Measurements from ENCODE around the gene MYO15B. TPM values are rescaled to one million over a fixed set of nuclear protein-coding genes. Genes with fewer than 3 reads are reported as not detected.

MYO15B gene
- total RNA-seq, 1 donor from 2014 or later: 5.4 TPM

DNA sequence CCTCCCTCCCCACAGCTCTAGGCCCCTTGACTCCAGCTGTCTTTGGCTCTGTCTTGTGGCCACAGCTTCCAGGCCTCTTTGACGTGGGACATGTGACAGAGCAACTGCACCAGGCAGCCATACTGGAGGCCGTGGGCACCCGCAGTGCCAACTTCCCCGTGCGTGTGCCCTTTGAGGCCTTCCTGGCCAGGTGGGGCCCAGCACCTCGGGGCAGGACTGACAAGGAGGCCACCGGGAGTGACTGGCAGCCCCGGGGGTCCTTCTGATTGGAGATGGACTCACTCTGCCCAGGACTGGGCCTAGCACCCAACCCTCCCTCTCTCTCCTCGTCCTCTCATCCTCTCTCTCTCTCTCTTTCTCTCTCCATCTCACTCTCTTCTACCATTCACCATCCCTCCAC, 15.5 kb downstream of the MYO15B start:
- no peak for DNase-seq (ENCODE audit: low read depth)
- TF ChIP-seq, protein P1, sequence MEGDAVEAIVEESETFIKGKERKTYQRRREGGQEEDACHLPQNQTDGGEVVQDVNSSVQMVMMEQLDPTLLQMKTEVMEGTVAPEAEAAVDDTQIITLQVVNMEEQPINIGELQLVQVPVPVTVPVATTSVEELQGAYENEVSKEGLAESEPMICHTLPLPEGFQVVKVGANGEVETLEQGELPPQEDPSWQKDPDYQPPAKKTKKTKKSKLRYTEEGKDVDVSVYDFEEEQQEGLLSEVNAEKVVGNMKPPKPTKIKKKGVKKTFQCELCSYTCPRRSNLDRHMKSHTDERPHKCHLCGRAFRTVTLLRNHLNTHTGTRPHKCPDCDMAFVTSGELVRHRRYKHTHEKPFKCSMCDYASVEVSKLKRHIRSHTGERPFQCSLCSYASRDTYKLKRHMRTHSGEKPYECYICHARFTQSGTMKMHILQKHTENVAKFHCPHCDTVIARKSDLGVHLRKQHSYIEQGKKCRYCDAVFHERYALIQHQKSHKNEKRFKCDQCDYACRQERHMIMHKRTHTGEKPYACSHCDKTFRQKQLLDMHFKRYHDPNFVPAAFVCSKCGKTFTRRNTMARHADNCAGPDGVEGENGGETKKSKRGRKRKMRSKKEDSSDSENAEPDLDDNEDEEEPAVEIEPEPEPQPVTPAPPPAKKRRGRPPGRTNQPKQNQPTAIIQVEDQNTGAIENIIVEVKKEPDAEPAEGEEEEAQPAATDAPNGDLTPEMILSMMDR (conservative IDR thresholded peaks at IDR 0.05; ENCODE audit: low read depth, low read length): no peak
- H3K4me3 ChIP-seq (ENCODE audit: low read depth, low read length): no peak overlapping the region

DNA sequence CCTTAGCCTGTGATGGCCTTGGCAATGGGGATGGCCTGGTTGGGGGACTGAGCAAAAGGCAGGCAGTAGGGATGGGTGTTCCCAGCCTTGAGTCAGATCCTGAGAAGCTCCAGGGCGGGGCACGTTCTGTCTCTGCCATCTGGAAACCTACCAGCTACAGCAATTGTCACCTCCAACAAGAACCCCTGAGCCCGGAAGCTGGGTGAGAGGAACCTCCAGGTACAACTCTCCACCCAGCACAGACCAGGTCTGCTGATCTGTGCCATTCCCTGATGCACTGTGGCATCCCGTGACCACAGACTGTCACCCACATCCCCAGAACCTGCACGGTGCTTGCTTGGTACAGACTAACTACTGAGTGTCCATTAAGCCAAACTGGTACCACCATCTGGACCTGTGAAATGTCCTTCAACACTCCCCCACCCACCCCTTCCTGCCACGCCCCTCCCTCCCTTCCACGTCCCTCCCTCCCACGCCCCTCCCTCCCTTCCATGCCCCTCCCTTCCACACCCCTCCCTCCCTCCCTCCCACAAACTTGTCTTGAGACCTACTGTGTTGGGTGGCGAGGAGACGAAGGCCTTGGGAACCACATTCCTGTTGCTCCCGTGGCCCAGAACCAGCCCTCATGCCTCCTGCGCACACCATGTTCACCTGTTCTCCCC, 16.6 kb downstream of the MYO15B start:
- TF ChIP-seq, protein P1 (conservative IDR thresholded peaks at IDR 0.05; ENCODE audit: low read depth, low read length): no peak
- no peak for DNase-seq (ENCODE audit: low read depth)

DNA sequence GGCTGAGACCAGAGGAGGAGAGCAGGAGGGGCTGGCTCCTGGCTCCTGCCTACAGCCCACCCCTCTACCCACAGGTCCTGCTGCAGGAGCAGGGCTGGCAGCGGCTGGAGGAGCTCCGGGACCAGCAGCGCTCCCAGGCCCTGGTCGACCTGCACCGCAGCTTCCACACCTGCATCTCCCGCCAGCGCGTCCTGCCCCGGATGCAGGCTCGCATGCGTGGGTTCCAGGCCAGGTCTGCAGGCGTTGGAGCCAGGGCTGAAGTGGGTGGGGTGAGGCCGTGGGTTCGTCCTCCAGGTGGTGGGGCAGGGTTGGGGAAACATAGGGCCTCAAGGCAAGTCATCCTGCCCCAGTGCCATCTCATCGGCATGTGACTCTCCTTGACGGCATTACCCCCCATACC, 18.2 kb downstream of the MYO15B start:
- no peak for DNase-seq (ENCODE audit: low read depth)
- H3K4me3 ChIP-seq (ENCODE audit: low read depth, low read length): no peak overlapping the region
- TF ChIP-seq, protein P1 (conservative IDR thresholded peaks at IDR 0.05; ENCODE audit: low read depth, low read length): no peak

More for the DNA sequence above, 16.6 kb downstream of the MYO15B start:
- H3K4me3 ChIP-seq (ENCODE audit: low read depth, low read length): no peak overlapping the region

DNA sequence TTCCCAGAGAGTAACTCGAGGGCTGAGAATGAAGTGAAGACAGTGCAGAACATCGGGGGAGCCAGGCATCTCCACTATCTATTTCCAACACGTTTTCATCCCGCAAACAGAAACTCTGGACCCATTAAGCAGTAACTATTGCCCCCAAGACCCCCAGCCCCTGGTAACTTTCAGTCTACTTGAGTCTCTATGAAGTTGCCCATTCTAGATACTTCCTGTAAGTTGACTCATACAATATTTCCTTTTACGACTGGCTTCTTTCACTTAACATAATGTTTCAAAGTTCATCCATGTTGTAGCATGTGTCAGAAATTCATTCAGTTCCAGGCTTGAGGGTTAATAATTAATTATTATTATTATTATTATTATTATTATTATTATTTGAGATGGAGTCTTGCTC, 19.5 kb downstream of the MYO15B start:
- H3K4me3 ChIP-seq (ENCODE audit: low read depth, low read length): no peak overlapping the region
- TF ChIP-seq, protein P1 (conservative IDR thresholded peaks at IDR 0.05; ENCODE audit: low read depth, low read length): no peak
- no peak for DNase-seq (ENCODE audit: low read depth)

DNA sequence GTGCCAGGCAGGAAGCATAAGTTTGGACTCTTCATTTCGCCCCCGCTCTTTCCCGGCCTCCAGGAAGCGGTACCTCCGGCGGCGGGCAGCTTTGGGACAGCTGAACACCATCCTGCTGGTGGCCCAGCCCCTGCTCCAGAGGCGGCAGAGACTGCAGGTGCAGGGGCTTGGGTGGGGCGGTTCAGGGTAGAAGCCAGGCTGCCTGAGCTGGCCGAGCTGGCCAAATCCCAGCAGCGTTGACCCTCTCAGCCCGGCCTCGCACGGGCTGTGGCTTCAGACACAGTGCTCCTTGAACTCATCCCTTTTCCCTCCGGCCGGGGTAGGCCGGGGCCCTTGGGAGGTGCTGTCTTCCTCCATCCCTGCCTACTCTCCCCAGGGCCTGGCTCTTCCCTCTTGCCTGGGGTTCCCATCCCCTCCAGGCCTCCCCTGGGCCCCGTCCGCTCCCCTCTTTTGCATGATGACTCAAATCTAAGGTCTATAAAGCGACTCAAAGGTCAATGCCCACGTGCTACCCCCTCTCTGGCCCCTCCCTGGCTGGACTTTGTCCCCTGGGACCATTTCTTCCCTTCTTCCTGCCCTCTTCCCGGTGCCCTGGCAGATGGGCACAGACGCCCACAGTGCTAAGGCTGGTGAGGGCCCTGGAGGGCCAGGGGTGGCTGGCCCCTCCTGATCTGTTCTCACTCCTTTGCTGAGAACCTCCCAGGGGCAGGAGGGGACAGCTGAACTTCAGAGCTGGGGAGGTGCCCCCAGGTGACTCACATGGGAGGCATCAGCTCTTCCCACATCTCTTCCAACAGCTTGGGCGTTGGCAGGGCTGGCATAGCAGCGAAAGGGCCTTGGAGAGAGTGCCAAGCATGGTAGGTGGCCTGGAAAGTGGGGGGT, 22.7 kb downstream of the MYO15B start:
- H3K4me3 ChIP-seq (ENCODE audit: low read depth, low read length): peak overlapping the region; percentile 6
- TF ChIP-seq, protein P1 (conservative IDR thresholded peaks at IDR 0.05; ENCODE audit: low read depth, low read length): no peak
- no peak for DNase-seq (ENCODE audit: low read depth)

- DNase-seq (ENCODE audit: low read depth): no peak
- TF ChIP-seq, protein P1 (conservative IDR thresholded peaks at IDR 0.05; ENCODE audit: low read depth, low read length): no peak
These were observed 24.3 kb downstream of the MYO15B start for GRCh38 chr17:75611851-75612429.

More at GRCh38 chr17:75611851-75612429, 24.3 kb downstream of the MYO15B start:
- H3K4me3 ChIP-seq (ENCODE audit: low read depth, low read length): no peak overlapping the region

Measured in epithelial cell of proximal tubule (primary cell).